NCI-H1048 (cell line): Measurements from ENCODE around the gene CPS1.

ENCODE experiments used
- DNase-seq: peaks from one replicate; lab custom pipeline; 2025; lab: John Stamatoyannopoulos, UW

Gene CPS1

GRCh38 chr2:210556329-210556980 lies at the start of gene CPS1:
CPS1 (plus strand) TSS chr2:210556599; CDS start chr2:210556734, 135 bp downstream.
- no peak for DNase-seq

- DNase-seq = no peak
Measured at GRCh38 chr2:210515911-210516310, 40.5 kb upstream of the CPS1 start.

GRCh38 chr2:210517264-210517663 lies 39.1 kb upstream of the CPS1 start:
- DNase-seq = no peak

- no peak for DNase-seq
Measured at GRCh38 chr2:210519594-210519993, 36.8 kb upstream of the CPS1 start.

DNA sequence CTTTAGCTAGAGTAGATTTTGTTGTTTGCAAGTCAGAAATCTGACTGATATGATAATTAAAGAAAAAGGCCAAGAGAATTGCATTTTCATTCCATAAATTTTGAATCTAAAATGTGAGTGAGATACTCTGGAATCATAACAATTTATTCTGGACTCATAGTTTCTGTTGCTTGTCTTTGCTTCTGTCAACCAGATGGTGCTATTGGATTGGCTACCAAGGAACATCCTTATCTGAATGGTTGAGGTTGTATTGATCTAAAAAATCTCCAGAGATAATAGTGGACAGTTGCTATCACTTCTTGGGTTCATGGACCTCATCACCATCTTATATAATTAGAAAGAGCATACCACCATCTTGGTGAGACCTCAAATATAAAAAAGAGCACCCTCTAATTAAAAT lies 34.0 kb upstream of the CPS1 start:
- no peak for DNase-seq

DNA sequence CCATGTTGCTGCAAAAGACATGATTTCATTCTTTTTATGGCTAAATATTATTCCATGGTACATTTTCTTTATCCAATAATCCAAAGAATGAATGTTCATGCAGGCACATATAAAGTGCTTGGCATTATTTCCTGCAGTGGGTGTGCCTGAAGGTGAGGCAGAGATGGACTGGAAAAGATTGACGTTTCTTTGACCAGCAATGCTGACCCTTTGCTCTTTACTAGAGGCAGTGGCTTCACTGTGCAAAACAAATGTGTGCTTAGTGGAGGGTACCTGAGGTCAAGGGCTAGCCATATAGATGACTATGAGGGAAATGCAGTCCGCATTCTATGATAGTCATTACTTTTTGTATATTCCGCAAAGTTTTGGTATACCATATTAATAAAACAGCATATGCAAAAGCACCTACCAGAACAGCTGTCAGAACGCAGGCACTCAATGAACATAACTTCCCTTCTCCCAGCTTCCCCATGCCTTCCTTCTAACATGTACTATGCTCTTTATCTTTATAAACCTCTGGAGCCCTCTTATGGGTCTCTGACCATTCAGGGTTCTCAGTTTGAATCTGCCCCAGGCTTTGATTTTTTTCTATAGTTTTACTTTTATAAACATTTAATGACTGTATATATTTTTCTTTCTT lies 32.6 kb upstream of the CPS1 start:
- DNase-seq = no peak

DNA sequence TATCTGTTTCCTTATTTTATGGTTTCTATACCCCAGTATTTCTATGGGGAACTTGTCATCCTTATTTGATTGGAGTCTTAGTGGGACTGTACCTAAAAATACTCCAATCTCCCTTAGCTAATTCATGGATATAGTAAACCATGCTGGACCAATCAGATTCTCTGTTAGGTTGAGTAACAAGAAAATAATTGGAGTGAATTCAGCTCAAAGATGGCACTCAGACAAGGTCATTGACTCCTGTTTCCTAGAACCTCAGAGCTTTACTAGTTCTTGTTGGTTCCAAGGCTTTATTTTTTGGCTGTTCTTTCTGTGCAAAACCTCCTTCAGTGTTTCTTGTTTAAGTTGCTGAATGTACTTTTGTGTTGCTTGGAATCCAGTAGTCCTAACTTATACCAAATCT lies 31.9 kb upstream of the CPS1 start:
- DNase-seq = no peak

DNA sequence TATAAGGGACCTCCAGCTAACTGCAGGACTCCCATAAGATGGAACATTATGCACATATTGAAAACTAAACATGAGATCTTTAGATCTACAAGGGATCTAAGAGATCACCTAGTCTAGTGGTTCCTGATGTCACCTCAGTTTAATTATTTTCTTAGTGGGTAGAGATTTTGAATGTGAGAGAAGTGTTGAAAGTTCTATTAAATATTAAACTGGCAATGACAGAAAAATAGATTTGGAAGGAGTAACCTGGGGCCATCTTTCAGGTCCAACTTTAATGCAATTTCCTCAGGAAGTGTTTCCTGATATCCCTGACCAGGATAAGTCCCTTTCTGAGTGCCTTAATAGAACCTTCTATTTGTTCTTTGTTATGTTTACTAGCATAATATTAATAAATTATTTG lies 29.1 kb upstream of the CPS1 start:
- DNase-seq = no peak

- DNase-seq = no peak
Measured at GRCh38 chr2:210528716-210529115, 27.7 kb upstream of the CPS1 start.

DNA sequence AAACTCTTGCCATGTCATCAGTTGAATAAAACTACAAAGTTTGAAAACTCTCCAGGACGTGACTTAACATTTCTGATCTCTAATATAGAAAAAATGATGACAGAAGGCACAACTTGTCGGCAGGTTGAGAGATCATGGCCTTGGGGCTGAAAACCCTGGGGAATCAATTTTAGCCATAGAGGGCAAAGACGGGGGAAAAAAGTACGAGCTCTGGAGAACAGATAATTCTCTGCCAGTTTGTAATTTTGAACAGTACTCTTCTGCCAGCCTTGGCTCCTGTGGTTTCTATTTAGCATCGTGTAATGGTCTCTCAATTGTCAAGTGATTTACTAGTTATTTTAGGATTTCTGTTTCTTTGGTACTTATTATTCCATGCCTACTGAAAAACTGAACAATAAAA lies 25.3 kb upstream of the CPS1 start:
- DNase-seq = no peak

GRCh38 chr2:210531482-210531881 lies 24.9 kb upstream of the CPS1 start:
- DNase-seq = no peak

- no peak for DNase-seq
Measured at GRCh38 chr2:210533389-210533788, 23.0 kb upstream of the CPS1 start.

GRCh38 chr2:210534879-210535278 lies 21.5 kb upstream of the CPS1 start:
- no peak for DNase-seq

GRCh38 chr2:210536973-210537650 lies 19.3 kb upstream of the CPS1 start:
- DNase-seq = no peak

DNA sequence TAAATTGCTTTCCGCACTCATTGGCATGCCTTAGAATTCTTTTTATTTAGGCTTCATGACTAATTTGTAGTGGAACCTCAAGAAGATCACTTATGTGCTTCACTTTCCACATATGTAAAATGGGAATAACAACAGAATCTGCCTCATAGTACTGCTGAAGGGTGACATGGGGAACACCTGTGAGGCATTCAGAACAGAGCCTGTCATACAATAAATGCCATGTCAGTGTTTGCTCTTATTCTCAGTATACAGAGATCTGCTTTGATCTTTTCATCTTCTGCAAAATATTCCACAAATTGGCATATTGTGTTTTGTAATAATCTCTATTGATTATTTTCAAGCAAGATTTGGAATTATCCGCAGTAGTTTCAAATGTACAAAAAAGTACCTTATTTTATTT lies 17.4 kb upstream of the CPS1 start:
- DNase-seq = no peak

GRCh38 chr2:210539578-210540416 lies 16.6 kb upstream of the CPS1 start:
- no peak for DNase-seq

- no peak for DNase-seq
Measured at GRCh38 chr2:210540471-210540870, 15.9 kb upstream of the CPS1 start.

DNA sequence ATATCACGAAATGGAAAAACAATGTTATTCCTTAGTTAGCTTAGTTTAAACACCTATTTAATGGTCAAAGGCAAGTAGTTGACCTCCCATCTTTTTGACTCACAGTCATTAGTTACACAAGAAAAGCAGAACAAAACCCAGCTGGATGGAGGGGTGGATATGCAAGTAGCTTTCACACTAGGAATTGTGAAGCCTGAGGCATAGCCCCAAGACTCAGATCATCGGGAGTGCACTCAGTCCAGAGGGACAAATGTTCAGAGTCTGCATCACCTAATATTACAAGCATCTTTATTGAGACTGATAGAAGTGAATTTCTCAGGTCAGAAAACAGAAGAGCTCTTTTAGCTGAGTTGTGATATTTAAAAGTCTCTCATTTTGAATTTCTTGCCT lies 15.5 kb upstream of the CPS1 start:
- DNase-seq = no peak

DNA sequence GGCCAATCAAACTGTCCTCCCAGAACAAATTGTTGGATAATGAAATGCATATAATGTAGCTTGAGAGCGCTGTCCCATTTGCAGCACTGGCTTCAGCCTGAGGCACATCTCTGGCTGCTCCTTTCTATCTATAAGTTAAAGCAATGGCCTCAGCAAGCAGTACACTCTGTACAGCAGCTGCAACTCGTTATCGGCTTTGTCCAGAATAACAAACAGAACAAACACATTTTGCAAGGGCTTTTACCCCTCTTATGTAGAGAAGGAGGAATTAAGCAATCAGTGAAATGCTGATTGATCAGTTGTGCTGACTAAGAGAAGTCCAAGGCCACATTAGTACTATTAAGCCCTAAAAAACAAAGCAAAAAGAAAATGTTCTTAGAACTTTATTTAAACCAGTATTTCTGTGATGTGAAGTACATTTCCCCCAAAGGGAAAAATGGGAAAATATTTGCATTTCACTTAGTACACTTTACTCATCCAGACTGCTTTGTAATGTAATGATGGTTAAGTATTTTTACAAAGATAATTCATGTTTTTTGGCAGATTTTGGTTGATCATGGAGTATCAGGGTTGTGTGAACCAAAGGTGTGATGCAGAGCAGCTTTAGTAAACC lies 15.0 kb upstream of the CPS1 start:
- no peak for DNase-seq

DNA sequence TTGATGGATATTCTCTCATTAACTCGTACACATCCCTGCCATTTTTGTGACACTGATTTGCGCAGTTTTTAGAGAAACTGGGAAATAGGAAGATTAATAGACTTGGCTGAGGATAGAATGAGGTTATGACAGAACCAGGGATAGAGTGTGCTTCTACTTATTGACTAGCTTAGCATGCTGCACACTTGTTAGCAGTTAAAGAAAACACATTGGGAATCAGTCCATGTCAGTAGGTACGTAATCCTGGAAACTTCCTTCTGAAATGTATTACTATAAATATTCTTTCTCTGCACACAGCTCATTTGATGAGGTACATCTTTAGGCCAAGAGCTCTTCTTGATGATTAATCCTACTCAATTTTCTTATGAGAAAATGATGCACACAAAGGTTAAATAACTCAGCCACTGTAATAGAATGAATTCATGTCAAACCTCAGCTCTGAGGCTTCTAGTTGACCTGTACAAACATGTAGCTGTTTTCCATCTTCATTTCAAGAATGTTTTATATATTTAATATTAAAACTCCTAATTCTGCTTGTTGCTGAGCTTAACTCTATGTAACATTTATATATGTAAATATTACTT lies 12.3 kb upstream of the CPS1 start:
- no peak for DNase-seq

GRCh38 chr2:210544831-210545230 lies 11.6 kb upstream of the CPS1 start:
- no peak for DNase-seq
